Right renal cortex interstitium (tissue), 3 donors: ENCODE measurements around the gene ALK. TPM values are rescaled to one million over a fixed set of nuclear protein-coding genes. Genes with fewer than 3 reads are reported as not detected.
A peak's percentile ranks its signal among the peaks of the same experiment; 100 is the strongest.

Experiments
- DNase-seq, 3 donors: peaks; one replicate each; pipeline ENCODE4 v3.0.0-alpha.2; 2013; ENCODE audit warnings: low read depth in 3 of 3, low spot score in 2 of 3
- polyA plus RNA-seq, 3 donors: library from polyadenylated mRNA; unstranded; fragments of 120-200 nt; gene quantifications; one replicate each; pipeline ENCODE4 v1.2.1, GENCODE V29; 2013; ENCODE audit not compliant: insufficient read length in 3 of 3

The ALK gene
- polyA plus RNA-seq, 3 donors, result 0.29 to 0.31 (median 0.29) TPM

DNA sequence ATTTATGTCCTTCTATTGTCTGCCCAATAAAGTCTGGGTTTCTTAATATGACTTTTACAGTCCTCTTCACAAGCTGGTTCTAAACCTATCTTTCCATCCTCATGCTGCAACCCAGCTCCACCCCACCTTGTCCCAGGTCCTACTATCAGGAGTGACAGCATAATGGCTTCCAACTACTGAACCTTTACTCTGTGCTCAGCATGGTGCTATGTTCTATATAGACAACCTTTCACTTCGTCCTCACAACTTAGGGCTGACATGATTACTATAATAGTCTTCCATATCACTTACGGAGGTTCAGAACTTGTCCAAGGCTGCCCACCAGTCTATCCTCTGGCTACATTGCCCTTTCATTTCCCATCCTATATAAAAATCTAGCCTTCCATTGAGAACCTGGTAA is 256.8 kb downstream of the ALK start:
- no peak for DNase-seq

- no peak for DNase-seq
These were observed 258.1 kb downstream of the ALK start for GRCh38 chr2:29663268-29663667.

- no peak for DNase-seq
These were observed 258.5 kb downstream of the ALK start for GRCh38 chr2:29662861-29663260.

DNA sequence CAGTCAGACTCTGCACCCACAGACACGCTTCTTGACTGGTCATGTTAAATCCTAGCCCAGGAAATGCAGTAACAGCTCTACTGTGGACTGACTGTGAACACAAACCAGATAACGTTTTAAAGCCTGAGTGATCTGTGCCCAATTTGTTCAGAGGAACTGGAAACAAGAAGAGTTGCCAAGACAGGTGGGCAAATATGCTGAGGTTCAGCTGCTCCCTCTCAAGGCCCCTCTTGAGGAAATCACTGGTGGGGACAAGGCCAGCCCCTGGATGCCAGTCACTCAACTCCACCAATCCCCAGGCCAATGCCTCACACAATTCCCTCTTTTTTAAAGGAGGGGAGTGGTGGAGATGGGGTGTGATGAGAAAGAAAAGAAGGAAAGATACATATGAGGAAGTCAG is 261.2 kb downstream of the ALK start:
- DNase-seq, result no peak

DNA sequence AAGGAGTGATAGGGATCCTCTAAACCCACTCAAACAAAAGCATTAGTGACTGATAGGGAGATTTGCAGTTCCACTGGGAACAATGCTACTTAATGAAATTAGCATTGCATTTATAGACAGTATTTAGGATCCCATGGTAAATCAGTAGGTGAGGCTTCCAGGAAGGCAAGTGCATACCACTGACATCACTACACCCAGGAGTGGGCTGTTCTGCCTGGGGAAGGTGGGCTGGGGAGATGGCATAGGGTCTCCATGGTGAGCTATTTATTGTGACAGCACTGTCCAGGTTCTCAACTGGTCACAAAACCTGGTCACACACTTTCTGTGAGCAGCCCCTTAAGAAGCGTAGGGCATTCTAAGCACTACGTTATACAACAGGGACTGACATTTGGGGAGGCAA is 262.2 kb downstream of the ALK start:
- DNase-seq, result no peak

- DNase-seq, result peak in 1 of 3 donors; percentile 6
These were observed 263.7 kb downstream of the ALK start for GRCh38 chr2:29657674-29658073.

- no peak for DNase-seq
These were observed 265.8 kb downstream of the ALK start for GRCh38 chr2:29655391-29656086.

GRCh38 chr2:29650631-29651097 is 270.7 kb downstream of the ALK start:
- DNase-seq, result no peak

GRCh38 chr2:29644949-29645348 is 276.4 kb downstream of the ALK start:
- DNase-seq, result no peak

GRCh38 chr2:29643196-29643595 is 278.2 kb downstream of the ALK start:
- DNase-seq, result no peak

- DNase-seq, result no peak
These were observed 281.0 kb downstream of the ALK start for GRCh38 chr2:29640360-29640759.

DNA sequence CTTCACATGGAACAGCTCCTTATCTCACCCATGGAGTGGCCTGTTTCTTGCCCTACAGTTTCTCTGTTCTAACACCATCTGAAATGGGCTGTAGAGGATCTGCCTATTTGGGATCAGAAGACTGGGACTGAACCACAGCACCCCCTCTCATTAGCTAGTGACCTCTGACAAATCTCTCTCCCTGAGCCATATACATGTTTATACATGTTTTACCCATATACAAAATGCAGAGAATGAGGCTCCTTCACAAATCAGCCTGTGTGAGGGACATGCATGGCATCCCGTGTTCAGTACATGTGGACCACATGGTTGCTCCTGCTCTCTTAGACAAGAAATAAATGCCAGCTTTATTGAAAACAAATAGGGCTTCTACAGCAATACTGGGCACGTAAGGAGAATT is 282.7 kb downstream of the ALK start:
- DNase-seq, result no peak

DNA sequence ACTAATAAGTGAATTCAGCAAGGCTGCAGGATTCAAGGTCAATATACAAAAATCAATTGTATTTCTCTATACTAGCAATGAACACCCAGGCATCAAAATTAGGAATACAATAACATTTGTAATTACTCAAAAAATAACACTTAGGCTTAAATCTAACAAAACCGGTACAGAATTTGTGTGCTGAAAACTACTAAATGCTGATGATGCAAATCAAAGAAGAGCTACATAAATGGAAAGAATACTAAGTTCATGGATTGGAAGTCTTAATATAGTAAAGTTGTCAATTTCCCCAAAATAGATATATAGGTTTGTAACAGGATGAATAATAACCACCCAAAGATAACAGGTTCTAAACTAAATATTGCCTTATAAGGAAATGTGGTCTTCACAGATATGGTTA is 286.5 kb downstream of the ALK start:
- no peak for DNase-seq

DNA sequence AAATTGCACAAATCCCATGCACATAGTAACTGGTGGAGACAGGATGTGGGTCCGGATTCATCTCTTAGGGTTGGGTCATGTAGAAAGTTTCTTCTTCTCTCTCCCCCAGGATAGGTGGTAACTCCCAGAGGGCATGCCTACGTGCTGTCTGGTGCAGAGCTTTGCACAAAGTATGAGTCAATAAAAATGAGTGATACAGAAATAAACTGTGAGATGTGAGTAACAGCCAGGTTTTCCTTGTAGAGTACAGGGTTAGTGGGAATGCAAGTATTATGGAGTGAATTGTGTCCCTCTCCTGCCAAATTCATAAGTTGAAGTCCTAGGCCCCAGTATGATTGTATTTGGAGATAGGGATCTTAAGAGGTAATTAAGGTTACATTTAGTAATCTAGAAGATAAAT is 289.4 kb downstream of the ALK start:
- DNase-seq, result no peak

DNA sequence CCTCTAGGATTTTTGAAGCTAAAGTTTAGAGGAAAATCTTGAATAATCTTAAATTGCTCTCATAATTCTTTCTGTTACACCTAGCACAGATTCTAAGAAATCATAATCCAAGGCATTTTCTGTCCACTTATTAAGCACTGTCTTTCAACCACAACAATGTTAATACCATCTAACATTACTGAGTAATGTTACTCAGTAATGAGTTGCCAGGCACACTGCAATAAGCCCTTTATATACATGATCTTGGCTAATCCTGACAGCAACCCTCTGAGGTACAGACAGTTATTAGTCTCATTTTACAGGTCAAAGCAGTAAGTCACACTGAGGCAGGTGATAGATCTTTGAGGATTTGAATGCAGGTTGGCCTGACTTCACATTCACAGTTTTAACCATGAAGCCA is 291.9 kb downstream of the ALK start:
- no peak for DNase-seq

DNA sequence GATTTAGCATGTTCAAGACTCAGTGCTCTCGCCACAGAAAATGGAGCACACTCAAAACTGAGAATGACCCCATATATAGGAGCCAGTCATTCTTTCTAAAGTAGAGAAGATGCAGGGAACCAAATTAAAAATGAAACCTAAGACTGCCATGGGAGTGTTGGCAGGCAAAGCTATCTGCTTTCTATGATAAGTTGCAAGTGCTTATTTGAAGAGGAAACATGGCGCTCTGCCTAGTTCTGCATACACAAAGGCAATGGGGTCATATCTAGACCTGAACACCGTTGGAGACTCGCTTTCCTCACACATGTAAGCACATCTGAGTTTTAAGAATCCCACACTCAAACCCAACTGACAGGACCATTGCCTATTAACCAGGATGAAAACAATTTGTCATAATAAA is 292.5 kb downstream of the ALK start:
- no peak for DNase-seq

GRCh38 chr2:29628108-29628745 is 293.2 kb downstream of the ALK start:
- no peak for DNase-seq

- no peak for DNase-seq
These were observed 294.1 kb downstream of the ALK start for GRCh38 chr2:29627279-29627711.

DNA sequence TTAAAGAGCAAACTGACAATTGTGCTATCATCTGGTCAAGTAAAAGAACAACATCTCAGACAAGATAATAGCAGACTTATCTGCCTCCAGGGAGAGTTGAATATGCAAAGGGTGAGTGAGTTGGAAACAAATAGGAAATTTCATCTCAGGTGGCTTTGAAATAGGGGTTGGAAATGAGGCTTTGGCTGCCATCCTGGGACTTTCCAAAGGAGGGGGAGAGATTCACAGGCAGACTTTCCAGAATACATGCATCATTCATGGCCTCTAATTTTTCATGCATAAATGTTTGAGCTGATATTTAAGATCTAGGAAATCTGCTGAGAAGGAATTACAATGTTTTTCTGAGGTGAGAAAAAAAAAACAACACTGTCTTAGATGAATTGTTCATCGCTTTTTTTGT is 300.5 kb downstream of the ALK start:
- DNase-seq, result no peak

DNA sequence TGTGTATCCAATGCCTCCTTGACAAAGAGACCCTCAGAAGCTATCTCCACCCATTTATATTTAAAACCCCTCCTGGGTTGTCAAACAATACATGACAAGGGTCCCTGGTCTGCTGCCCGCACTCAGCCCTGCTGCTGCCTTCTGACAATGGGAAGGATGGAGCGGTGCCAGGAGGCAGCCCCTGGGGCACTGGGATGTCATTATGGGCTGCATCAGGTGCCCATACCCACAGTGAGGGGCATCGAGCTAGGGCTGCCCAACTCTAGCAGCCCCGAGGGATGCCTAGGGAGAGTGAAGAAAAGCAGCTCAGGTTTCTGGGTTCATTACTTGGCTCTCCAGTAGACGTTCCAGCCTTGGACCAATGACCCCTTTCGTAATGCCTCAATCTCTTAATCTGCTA is 301.7 kb downstream of the ALK start:
- DNase-seq, result no peak

- no peak for DNase-seq
These were observed 303.4 kb downstream of the ALK start for GRCh38 chr2:29618024-29618423.

- no peak for DNase-seq
These were observed 304.0 kb downstream of the ALK start for GRCh38 chr2:29617351-29617750.

DNA sequence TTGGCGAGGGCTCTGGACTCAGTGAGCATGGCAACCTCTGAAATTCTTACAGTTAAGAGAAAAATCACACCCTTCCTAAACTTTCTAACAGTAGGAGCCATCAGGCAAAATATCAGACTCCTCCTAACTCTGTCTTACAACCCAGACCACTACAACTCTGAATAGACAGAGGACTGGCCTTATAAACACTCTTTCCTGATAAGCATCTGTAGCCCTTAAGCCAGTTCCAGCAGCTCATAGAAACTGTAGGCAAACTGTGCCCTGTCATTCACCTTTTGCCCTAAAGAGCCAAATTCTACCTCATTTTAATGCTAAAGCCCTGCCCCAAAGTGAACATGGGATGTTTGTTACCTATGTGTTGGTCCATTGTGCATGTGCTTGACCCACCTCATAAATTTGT is 304.8 kb downstream of the ALK start:
- no peak for DNase-seq
